ENCODE results near the gene F8A2. TPM values are rescaled to one million over a fixed set of nuclear protein-coding genes. Genes with fewer than 3 reads are reported as not detected.
"Not testable (repeated sequence)": the region's sequence is repeated elsewhere in the genome, so short reads cannot be mapped to it uniquely, and the experiment has no call there.

Gene F8A2
- total RNA-seq, 1 donor from 2014 or later = not detected

DNA sequence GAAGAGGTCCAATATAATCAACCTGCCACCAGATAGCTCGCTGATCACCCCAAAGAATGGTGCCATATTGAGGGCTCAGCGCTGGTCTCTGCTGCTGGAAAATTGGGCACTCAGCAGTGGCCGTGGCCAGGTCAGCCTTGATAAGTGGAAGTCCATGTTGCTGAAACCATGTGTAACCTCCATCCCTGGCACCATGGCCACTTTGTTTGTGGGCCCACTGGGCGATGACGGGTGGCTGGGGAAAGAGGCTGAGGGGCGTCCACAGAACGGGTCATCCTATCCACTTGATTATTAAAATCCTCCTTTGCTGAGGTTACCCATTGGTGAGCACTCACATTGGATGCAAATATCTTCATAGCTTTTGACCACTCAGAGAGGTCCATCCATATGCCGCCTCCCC lies 7.7 kb downstream of the F8A2 start:
- H3K27me3 ChIP-seq = no peaks in the 10 kb centered on the region
- H3K27ac ChIP-seq = no peak overlapping the region
- intact Hi-C loops (cut with DNase I) = no loop called here
- TF ChIP-seq, protein P1, sequence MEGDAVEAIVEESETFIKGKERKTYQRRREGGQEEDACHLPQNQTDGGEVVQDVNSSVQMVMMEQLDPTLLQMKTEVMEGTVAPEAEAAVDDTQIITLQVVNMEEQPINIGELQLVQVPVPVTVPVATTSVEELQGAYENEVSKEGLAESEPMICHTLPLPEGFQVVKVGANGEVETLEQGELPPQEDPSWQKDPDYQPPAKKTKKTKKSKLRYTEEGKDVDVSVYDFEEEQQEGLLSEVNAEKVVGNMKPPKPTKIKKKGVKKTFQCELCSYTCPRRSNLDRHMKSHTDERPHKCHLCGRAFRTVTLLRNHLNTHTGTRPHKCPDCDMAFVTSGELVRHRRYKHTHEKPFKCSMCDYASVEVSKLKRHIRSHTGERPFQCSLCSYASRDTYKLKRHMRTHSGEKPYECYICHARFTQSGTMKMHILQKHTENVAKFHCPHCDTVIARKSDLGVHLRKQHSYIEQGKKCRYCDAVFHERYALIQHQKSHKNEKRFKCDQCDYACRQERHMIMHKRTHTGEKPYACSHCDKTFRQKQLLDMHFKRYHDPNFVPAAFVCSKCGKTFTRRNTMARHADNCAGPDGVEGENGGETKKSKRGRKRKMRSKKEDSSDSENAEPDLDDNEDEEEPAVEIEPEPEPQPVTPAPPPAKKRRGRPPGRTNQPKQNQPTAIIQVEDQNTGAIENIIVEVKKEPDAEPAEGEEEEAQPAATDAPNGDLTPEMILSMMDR (IDR thresholded peaks at IDR 0.05) = no peak
- DNase-seq (ENCODE audit: low spot score in 2 of 2) = no peak
- H3K9me3 ChIP-seq = peaks cover 0 to 21% of the 10 kb centered on the region in 2 donors
- H3K36me3 ChIP-seq = no peaks in the 10 kb centered on the region
- H3K4me3 ChIP-seq = no peak overlapping the region
- H3K4me1 ChIP-seq = no peaks in the 10 kb centered on the region

DNA sequence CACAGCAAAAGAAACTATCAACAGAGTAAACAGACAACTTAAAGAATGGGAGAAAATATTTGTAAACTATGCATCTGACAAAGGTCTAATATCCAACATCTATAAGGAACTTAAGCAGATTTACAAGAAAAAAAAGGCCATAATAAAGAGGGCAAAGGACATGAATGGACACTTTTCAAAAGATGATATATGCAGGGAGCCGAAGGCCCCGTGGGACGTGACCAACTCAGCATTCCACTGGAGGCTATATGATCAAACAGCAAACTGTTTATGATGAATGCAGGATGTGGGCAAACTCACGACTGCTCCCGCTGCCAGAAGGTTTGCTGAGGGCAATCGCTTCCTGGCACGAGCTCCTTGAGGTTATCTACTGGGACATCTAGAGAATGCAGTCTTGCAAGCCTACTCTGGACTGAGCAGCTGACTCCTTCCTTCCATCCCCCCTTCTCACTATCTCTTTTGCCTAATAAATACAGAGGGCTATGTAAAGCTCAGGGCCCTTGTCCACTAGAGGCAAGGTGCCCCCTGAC lies 12.9 kb downstream of the F8A2 start:
- H3K27me3 ChIP-seq; intact Hi-C loops (cut with DNase I); H3K4me3 ChIP-seq; H3K4me1 ChIP-seq; H3K36me3 ChIP-seq; H3K27ac ChIP-seq; DNase-seq (ENCODE audit: low spot score in 2 of 2): not testable (repeated sequence)
- peaks cover 3 to 52% of the 10 kb centered on the region in 2 donors for H3K9me3 ChIP-seq

DNA sequence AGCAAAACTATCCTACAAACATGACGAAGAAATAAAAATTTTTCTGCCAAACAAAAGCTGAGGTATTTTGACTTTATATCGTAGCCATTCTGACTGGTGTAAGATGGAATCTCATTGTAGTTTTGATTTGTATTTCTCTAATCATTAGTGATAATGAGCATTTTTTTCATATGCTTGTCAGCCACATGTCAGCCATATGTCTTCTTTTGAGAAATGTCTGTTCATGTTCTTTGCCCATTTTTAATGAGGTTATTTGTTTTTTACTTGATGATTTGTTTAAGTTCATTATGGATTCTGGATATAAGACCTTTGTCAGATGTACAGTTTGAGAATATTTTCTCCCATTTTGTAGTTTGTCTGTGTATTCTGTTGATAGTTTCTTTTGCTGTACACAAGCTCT lies 24.5 kb downstream of the F8A2 start:
- DNase-seq (ENCODE audit: low spot score in 2 of 2) = no peak

DNA sequence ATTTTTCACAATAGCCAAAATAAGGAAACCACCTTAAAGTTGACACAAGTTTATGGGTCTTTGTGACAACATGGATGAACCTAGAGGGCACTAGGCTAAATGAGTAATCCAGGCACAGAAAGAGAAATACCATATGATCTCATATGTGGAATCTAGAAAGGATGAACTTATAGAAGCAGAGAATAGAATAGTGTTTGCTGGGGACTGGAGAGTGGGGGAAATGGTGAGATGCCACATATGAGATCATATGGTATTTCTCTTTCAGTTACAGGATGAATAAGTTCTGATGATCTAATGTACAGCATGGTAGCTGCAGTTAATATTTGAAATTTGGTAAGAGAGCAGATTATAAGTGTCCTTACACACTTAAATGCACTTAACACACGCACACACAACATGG lies 35.9 kb downstream of the F8A2 start:
- no peak for DNase-seq (ENCODE audit: low spot score in 2 of 2)
- Histone ChIP-seq H3K27ac (no peak overlapping the region), H3K36me3 (no peaks in the 10 kb centered on the region), H3K27me3 (no peaks in the 10 kb centered on the region), H3K4me1 (no peaks in the 10 kb centered on the region), H3K4me3 (no peak overlapping the region), H3K9me3 (no peaks in the 10 kb centered on the region)
- intact Hi-C loops (cut with DNase I) = no loop called here
- TF ChIP-seq, protein P1 (IDR thresholded peaks at IDR 0.05) = no peak

More for the DNA sequence above, 24.5 kb downstream of the F8A2 start:
- intact Hi-C loops (cut with DNase I) = no loop called here
- H3K4me3 ChIP-seq = no peak overlapping the region
- H3K4me1 ChIP-seq = no peaks in the 10 kb centered on the region
- no peaks in the 10 kb centered on the region for H3K27me3 ChIP-seq
- H3K27ac ChIP-seq = no peak overlapping the region
- H3K9me3 ChIP-seq = peaks cover 3 to 29% of the 10 kb centered on the region in 2 donors
- H3K36me3 ChIP-seq = no peaks in the 10 kb centered on the region
- TF ChIP-seq, protein P1 (IDR thresholded peaks at IDR 0.05) = no peak

Other genes starting within 250 kb of the F8A2 start
- 11.2 TPM for gene VBP1, start 165.6 kb upstream of the F8A2 start, total RNA-seq
- not detected for gene RAB39B, start 117.6 kb upstream of the F8A2 start, total RNA-seq
- 34.3 TPM for gene CLIC2, start 47.5 kb upstream of the F8A2 start, total RNA-seq
- gene F8A3, start 76.5 kb downstream of the F8A2 start, total RNA-seq = not detected
- gene SPRY3, start 230.5 kb downstream of the F8A2 start, total RNA-seq = 2.4 TPM
- gene TMLHE, start 230.9 kb downstream of the F8A2 start, total RNA-seq = 8.8 TPM